ENCODE measurements around the gene NQO2.
"Not testable (repeated sequence)": the region's sequence is repeated elsewhere in the genome, so short reads cannot be mapped to it uniquely, and the experiment has no call there.

NQO2 gene

DNA sequence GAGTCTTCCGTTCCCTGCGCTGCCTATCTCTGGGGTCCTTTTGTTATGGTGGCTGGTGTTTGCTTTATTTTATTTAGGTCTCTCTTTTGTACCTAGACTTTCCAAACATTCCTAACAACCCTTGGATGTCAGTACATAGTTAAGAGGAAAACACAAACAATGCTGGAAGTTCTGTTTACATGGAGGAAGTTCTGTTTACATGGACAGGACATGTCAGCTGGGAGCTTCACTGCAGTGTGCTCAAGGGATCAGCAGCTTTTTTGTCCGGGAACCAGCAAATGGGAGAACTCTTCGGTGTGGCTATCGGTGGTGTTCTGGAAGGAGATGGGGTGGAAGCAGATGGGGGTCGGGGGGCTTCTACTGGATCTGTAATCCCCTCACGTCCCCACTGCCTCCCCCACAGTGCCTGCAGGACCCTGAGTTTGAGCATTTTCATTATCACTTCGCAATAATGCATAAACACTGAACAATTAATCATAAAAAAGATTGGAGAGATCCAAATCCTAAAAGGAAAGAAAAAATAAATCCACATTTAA is 31.0 kb upstream of the NQO2 start:
- TF ChIP-seq, protein P1, sequence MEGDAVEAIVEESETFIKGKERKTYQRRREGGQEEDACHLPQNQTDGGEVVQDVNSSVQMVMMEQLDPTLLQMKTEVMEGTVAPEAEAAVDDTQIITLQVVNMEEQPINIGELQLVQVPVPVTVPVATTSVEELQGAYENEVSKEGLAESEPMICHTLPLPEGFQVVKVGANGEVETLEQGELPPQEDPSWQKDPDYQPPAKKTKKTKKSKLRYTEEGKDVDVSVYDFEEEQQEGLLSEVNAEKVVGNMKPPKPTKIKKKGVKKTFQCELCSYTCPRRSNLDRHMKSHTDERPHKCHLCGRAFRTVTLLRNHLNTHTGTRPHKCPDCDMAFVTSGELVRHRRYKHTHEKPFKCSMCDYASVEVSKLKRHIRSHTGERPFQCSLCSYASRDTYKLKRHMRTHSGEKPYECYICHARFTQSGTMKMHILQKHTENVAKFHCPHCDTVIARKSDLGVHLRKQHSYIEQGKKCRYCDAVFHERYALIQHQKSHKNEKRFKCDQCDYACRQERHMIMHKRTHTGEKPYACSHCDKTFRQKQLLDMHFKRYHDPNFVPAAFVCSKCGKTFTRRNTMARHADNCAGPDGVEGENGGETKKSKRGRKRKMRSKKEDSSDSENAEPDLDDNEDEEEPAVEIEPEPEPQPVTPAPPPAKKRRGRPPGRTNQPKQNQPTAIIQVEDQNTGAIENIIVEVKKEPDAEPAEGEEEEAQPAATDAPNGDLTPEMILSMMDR (IDR thresholded peaks at IDR 0.05; ENCODE audit: low read depth, low read length), result no peak
- H3K4me3 ChIP-seq (ENCODE audit: low read depth, low read length), result no peak overlapping the region
- no peak for DNase-seq (ENCODE audit: low read depth, low spot score)
- in situ Hi-C loops (cut with HindIII; ENCODE audit: low sequenced_read_pairs), result no loop called here

DNA sequence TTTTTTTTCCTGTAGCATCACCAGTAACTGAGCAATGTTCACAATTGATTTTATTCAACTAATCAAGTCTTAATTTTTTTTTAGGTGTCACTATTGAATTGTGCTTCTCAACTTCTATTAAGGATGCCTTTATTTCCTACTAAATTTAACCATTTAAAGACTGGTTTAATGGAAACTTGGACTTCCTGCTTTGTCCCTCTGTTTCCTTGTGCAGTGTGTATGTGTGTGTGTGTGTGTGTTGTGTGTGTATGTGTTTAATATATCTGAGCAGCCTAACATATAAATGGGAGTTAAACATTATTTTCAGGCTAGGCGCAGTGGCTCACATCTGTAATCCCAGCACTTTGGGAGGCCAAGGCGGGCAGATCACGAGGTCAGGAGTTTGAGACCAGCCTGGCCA is 30.1 kb upstream of the NQO2 start:
- in situ Hi-C loops (cut with HindIII; ENCODE audit: low sequenced_read_pairs), result no loop called here
- no peak overlapping the region for H3K4me3 ChIP-seq (ENCODE audit: low read depth, low read length)
- TF ChIP-seq, protein P1 (IDR thresholded peaks at IDR 0.05; ENCODE audit: low read depth, low read length), result no peak
- DNase-seq (ENCODE audit: low read depth, low spot score), result no peak

DNA sequence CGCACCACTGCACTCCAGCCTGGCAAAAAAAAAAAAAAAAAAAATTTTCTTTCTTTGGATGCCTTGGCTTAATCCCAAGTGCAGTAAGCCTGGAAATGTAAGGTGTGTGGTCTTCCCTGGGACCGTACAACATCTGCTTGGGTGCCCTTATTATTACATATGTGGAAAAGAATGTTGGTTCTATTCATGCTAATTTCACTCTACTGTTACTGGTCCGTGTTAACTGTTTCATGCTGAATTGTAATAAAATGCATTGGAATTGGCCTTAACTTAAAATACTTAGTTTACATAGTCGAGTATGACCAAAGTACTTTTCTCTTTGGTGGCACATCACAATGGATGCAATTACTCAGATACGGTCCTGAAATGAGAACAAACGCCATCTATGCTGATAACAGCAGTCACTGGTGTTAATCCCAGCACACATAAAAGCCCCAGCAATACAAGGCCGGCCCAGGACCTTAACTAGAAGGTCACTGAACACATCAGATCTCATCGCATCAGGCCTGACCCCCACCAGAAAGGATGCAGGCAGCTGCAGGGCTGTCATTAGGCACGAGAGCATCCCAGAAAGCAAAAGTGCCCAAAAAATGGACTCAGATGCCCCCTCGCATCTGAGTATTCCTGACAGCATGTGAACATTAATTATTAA is 29.5 kb upstream of the NQO2 start:
- DNase-seq (ENCODE audit: low read depth, low spot score), result peak; percentile 30
- in situ Hi-C loops (cut with HindIII; ENCODE audit: low sequenced_read_pairs), result no loop called here
- H3K4me3 ChIP-seq (ENCODE audit: low read depth, low read length), result peak overlapping the region; percentile 53
- TF ChIP-seq, protein P1 (IDR thresholded peaks at IDR 0.05; ENCODE audit: low read depth, low read length), result no peak

DNA sequence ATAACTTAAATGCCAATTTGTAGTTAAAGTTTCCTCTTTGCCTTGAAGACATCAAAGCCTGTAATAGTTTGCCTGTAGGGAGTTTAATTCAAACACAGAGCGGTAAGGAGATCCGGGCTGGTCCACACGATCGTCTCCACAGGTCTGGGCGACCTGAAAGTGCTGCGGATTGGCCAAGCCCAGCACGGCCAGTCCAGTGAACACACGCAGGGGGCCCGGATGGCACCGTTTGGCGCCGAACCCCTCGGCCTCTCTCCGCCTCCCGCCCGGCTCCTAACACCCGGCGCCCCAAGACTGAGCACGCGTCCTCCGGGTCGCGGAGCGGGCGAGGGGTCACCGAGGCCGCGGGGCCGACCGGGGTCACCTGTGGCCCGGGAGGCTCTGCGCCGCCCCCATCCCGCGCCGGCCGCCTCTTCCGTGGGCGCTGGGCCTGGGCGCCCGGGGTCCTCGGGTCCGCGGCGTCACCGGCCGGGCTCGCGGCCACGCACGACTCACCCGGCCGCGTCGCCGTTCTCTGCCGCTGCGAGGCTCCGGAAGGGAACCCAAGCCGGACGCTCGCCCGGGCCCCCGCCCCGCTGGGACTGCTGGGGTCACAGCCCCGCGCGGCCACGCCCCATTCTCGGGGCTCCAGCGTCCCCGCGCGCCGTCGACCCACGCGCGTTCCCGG is 28.8 kb upstream of the NQO2 start:
- peak overlapping the region; percentile 53 for H3K4me3 ChIP-seq (ENCODE audit: low read depth, low read length)
- in situ Hi-C loops (cut with HindIII; ENCODE audit: low sequenced_read_pairs), result no loop called here
- peak; percentile 39 for DNase-seq (ENCODE audit: low read depth, low spot score)
- TF ChIP-seq, protein P1 (IDR thresholded peaks at IDR 0.05; ENCODE audit: low read depth, low read length), result no peak

DNA sequence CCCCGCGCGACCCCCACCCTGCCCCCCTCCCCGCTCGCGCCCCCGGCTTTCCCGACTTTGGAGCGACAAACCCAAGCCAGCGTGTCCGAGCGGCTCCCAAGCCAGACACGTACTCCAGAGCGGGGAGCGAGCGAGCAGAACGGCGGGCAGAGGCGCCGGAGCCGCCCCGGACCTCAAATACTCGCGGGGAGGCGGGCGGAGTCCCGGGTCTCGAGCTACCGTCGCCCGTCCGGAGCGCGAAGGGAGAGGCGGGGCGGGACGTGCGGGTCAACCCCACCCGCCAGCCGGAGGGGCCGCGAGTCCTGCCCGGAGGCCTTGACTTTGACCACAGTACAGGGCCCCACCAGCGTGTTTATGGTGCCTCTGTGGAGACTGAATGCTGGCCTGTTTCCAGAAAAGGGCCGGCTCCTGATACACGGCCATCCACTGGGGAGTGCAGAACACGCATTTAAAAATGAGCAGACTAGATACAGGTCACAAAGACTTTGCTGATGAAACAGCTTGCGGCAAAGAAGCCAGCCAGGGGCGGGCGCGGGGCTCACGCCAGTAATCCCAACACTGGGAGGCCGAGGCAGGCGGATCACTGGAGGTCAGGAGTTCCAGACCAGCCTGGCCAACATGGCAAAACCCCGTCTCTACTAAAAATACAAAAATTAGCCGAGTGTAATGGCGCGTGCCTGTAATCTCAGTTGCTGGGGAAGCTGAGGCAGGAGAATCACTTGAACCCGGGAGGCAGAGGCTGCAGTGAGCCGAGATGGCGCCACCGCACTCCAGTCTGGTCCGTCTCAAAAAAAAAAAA is 28.1 kb upstream of the NQO2 start, which contains the start of gene SERPINB6:
SERPINB6 (minus strand) TSS at position 148 of the 799 bp plus-strand sequence. CDS start 12,235 bp downstream, outside the sequence.
- DNase-seq (ENCODE audit: low read depth, low spot score), result peak; percentile 74
- TF ChIP-seq, protein P1 (IDR thresholded peaks at IDR 0.05; ENCODE audit: low read depth, low read length), result no peak
- peak within 1 kb of the TSS; percentile 53 for H3K4me3 ChIP-seq (ENCODE audit: low read depth, low read length)
- in situ Hi-C loops (cut with HindIII; ENCODE audit: low sequenced_read_pairs), result no loop called here

DNA sequence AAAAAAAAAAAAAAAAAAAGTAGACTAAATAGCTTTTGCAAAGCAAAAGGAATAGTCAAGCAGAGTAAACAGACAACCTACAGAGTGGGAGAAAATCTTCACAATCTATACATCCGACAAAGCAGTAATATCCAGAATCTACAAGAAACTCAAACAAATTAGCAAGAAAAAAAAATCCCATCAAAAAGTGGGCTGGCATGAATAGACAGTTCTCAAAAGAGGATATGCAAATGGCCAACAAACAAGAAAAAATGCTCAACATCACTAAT is 27.5 kb upstream of the NQO2 start:
- peak overlapping the region; percentile 53 for H3K4me3 ChIP-seq (ENCODE audit: low read depth, low read length)
- in situ Hi-C loops (cut with HindIII; ENCODE audit: low sequenced_read_pairs); DNase-seq (ENCODE audit: low read depth, low spot score): not testable (repeated sequence)

DNA sequence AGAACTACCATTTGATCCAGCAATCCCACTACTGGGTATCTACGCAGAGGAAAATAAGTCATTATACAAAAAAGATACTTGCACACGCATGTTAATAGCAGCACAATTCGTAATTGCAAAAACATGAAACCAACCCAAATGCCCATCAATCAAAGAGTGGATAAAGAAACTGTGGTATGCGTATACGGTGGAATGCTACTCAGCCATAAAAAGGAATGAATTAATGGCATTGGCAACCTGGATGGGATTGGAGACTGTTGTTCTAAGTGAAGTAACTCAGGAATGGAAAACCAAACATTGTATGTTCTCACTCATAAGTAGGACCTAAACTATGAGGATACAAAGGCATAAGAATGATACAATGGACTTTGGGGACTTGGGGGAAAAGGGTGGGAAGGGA is 27.0 kb upstream of the NQO2 start:
- in situ Hi-C loops (cut with HindIII; ENCODE audit: low sequenced_read_pairs); H3K4me3 ChIP-seq (ENCODE audit: low read depth, low read length); DNase-seq (ENCODE audit: low read depth, low spot score): not testable (repeated sequence)

DNA sequence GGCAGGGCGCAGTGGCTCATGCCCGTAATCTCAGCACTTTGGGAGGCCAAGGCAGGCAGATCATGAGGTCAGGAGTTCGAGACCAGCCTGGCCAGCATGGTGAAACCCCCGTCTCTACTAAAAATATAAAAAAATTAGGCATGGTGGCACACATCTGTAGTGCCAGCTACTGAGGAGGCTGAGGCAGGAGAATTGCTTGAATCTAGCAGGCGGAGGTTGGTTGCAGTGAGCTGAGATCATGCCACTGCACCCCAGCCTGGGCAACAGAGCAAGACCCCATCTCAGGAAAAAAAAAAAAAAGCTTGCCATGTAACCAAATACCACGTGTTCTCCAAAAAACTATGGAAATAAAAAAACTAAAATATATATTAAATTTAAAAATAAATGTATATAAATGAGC is 26.5 kb upstream of the NQO2 start:
- in situ Hi-C loops (cut with HindIII; ENCODE audit: low sequenced_read_pairs); H3K4me3 ChIP-seq (ENCODE audit: low read depth, low read length); DNase-seq (ENCODE audit: low read depth, low spot score): not testable (repeated sequence)

Measured in astrocyte of the spinal cord (primary cell).